Vagina (tissue), 2 donors: ENCODE results near the gene HDAC6. TPM values are rescaled to one million over a fixed set of nuclear protein-coding genes. Genes with fewer than 3 reads are reported as not detected.
"Not testable (repeated sequence)": the region's sequence is repeated elsewhere in the genome, so short reads cannot be mapped to it uniquely, and the experiment has no call there.

Experiments
- DNase-seq, 2 donors: peaks; one replicate each; pipeline ENCODE4 v3.0.0-alpha.2; 2017; ENCODE audit errors: extremely low spot score in 2 of 2
- H3K27ac ChIP-seq: fragments of 200-600 bp; sonication (generic); one replicate; pipeline ENCODE4 v1.5.1; 2019
- H3K27me3 ChIP-seq: fragments of 200-600 bp; sonication (generic); one replicate; pipeline ENCODE4 v1.5.1; 2019
- H3K36me3 ChIP-seq, 2 donors: fragments of 200-600 bp; sonication (generic); one replicate each; pipeline ENCODE4 v1.5.1; 2017 to 2019
- H3K4me1 ChIP-seq: fragments of 200-600 bp; sonication (generic); one replicate; pipeline ENCODE4 v1.5.1; 2019
- H3K4me3 ChIP-seq, 2 donors: fragments of 200-600 bp; sonication (generic); 1 replicate in 1 of 2; 2 replicates in 1 of 2; pipeline ENCODE4 v1.5.1; 2016 to 2019
- H3K9me3 ChIP-seq: fragments of 200-600 bp; sonication (generic); one replicate; pipeline ENCODE4 v1.5.1; 2019
- POLR2A ChIP-seq, 2 donors: fragments of 450-650 bp; IDR thresholded peaks; one replicate each; pipeline ENCODE4 v1.6.1; 2017; ENCODE audit warnings: antibody characterized with exemption in 2 of 2, mild to moderate bottlenecking in 2 of 2, moderate library complexity in 2 of 2
- POLR2AphosphoS5 ChIP-seq, 2 donors: sonication (generic); formaldehyde crosslinking; IDR thresholded peaks; one replicate each; pipeline ENCODE4 v1.9.0; 2017; ENCODE audit warnings: antibody characterized with exemption in 2 of 2, mild to moderate bottlenecking in 2 of 2, low read depth in 1 of 2; ENCODE audit not compliant: insufficient read depth in 1 of 2
- intact Hi-C: fragments of 100-400 bp; cut with DNase I; formaldehyde crosslinking; loops from one replicate; pipeline ENCODE4 v1.15.1; 2023
- total RNA-seq: library from RNA; depleted of rRNA; stranded (reverse); fragments of >200 nt; gene quantifications from one replicate; pipeline ENCODE4 v1.2.3, GENCODE V29; 2016
- TF ChIP-seq, protein P1 (sequence below), 3 experiments: fragments of 450-650 bp in 2 of 3; fragments of 200-600 bp in 1 of 3; sonication (generic) in 1 of 3; IDR thresholded peaks; one replicate each; pipeline ENCODE4 v1.5.1; 2017 to 2019; ENCODE audit warnings: antibody characterized with exemption in 3 of 3, mild to moderate bottlenecking in 2 of 3, moderate library complexity in 2 of 3

HDAC6 gene
- total RNA-seq, 1 donor from 2014 or later, result 67.8 TPM

DNA sequence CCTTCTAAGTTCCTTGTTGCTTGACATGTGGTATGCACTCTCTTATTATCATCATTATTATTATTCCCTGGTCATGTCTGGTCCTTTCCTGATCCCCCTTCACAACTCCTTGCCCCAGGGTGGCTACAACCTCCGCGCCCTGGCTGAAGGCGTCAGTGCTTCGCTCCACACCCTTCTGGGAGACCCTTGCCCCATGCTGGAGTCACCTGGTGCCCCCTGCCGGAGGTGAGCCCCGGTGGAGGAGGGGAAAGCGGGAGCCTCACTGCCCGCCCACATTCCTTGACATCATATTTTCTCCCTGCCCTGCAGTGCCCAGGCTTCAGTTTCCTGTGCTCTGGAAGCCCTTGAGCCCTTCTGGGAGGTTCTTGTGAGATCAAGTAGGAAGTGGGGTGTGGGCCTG is 13.4 kb downstream of the HDAC6 start:
- Histone ChIP-seq H3K9me3 (no peaks in the 10 kb centered on the region), H3K27me3 (no peaks in the 10 kb centered on the region), H3K27ac (no peak overlapping the region), H3K4me1 (no peaks in the 10 kb centered on the region), H3K36me3 (peaks cover 0 to 14% of the 10 kb centered on the region in 2 donors), H3K4me3 (no peak overlapping the region)
- TF ChIP-seq POLR2AphosphoS5 (IDR thresholded peaks at IDR 0.05; ENCODE audit: insufficient read depth in 1 of 2, low read depth in 1 of 2) (no peak), POLR2A (IDR thresholded peaks at IDR 0.05) (no peak)
- TF ChIP-seq, protein P1, sequence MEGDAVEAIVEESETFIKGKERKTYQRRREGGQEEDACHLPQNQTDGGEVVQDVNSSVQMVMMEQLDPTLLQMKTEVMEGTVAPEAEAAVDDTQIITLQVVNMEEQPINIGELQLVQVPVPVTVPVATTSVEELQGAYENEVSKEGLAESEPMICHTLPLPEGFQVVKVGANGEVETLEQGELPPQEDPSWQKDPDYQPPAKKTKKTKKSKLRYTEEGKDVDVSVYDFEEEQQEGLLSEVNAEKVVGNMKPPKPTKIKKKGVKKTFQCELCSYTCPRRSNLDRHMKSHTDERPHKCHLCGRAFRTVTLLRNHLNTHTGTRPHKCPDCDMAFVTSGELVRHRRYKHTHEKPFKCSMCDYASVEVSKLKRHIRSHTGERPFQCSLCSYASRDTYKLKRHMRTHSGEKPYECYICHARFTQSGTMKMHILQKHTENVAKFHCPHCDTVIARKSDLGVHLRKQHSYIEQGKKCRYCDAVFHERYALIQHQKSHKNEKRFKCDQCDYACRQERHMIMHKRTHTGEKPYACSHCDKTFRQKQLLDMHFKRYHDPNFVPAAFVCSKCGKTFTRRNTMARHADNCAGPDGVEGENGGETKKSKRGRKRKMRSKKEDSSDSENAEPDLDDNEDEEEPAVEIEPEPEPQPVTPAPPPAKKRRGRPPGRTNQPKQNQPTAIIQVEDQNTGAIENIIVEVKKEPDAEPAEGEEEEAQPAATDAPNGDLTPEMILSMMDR (IDR thresholded peaks at IDR 0.05), result no peak
- intact Hi-C loops, result no loop called here
- DNase-seq, result no peak

DNA sequence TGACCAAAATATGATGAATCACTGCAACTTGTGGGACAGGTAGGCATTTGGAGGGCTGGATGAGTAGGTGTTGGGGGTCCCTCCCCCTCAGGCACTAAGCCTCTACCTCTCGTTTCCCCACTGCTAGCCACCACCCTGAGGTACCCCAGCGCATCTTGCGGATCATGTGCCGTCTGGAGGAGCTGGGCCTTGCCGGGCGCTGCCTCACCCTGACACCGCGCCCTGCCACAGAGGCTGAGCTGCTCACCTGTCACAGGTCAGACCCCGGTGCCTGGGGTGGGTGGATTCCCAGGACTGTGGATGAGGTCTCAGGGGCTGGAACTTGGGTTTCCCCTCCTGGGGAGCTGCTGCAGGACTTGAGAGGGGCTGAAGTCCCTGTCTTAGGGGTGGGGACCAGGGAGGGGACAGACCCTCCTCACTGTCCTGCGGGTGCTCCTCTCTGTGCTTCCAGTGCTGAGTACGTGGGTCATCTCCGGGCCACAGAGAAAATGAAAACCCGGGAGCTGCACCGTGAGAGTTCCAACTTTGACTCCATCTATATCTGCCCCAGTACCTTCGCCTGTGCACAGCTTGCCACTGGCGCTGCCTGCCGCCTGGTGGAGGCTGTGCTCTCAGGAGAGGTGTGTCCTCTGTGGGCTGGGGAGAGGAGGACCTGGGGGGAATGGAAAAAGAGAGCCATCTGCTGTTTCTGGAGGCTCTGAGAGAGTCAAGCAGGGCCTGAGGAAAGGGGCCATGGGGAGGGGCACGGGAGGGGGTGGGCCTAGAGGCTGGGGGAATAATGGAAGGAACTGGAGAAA is 14.3 kb downstream of the HDAC6 start:
- TF ChIP-seq, protein P1 (IDR thresholded peaks at IDR 0.05), result no peak
- no peak for TF ChIP-seq POLR2AphosphoS5 (IDR thresholded peaks at IDR 0.05; ENCODE audit: insufficient read depth in 1 of 2, low read depth in 1 of 2)
- no peak for TF ChIP-seq POLR2A (IDR thresholded peaks at IDR 0.05)
- Histone ChIP-seq H3K27me3 (no peaks in the 10 kb centered on the region), H3K4me3 (no peak overlapping the region), H3K4me1 (no peaks in the 10 kb centered on the region), H3K36me3 (peaks cover 0 to 14% of the 10 kb centered on the region in 2 donors), H3K9me3 (no peaks in the 10 kb centered on the region), H3K27ac (no peak overlapping the region)
- intact Hi-C loops, result no loop called here
- no peak for DNase-seq

DNA sequence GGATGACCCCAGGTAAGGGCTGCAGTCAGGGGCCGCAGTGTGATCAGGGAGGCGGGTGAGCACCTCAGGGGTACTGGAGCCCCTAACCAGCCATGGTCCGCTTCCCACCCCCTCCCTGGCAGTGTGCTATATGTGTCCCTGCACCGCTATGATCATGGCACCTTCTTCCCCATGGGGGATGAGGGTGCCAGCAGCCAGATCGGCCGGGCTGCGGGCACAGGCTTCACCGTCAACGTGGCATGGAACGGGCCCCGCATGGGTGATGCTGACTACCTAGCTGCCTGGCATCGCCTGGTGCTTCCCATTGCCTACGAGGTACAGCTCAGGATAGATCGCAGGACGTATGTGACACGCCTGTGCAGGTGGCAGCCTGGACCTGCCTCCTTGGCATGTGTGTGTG is 16.2 kb downstream of the HDAC6 start:
- TF ChIP-seq POLR2A (IDR thresholded peaks at IDR 0.05), result no peak
- TF ChIP-seq, protein P1 (IDR thresholded peaks at IDR 0.05), result no peak
- TF ChIP-seq POLR2AphosphoS5 (IDR thresholded peaks at IDR 0.05; ENCODE audit: insufficient read depth in 1 of 2, low read depth in 1 of 2), result no peak
- Histone ChIP-seq H3K4me3 (no peak overlapping the region), H3K9me3 (no peaks in the 10 kb centered on the region), H3K27me3 (no peaks in the 10 kb centered on the region), H3K27ac (no peak overlapping the region), H3K4me1 (no peaks in the 10 kb centered on the region), H3K36me3 (peaks cover 0 to 15% of the 10 kb centered on the region in 2 donors)
- intact Hi-C loops, result no loop called here
- no peak for DNase-seq

DNA sequence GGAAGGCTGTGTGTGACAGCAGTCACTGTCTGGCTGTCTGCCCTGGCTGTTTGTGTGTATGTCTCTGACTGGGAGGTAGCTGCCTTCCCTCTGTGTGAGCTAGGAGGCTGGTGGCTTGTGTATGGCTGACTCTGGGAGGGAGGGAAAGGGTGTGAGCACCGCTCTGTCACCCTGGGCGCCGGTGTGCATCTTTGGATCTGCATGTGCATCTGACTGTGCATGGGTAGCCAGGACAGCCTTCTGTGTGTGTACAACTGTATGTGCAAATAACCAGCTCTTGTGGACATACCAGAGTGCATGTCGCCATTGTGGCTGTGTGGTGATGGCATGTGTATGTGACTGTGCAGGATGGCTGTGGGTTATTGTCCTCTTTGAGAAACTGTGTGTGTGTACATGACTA is 17.0 kb downstream of the HDAC6 start:
- intact Hi-C loops, result no loop called here

DNA sequence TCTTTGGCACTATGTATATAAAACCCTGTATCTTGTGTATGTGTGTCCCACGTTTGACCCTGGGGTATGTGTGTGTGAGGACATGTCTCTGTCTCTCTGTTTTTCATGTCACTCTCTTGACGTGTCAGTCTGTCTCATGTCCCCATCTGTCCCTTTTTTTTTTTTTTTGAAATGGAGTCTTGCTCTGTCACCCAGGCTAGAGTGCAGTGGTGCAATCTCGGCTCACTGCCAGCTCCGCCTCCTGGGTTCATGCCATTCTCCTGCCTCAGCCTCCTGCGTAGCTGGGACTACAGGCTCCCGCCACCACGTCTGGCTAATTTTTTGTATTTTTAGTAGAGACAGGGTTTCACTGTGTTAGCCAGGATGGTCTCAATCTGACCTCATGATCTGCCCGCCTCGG is 17.5 kb downstream of the HDAC6 start:
- H3K4me1 ChIP-seq, intact Hi-C loops, H3K27ac ChIP-seq, H3K4me3 ChIP-seq, H3K27me3 ChIP-seq, DNase-seq, H3K9me3 ChIP-seq: not testable (repeated sequence)
- peaks cover 0 to 24% of the 10 kb centered on the region in 2 donors for H3K36me3 ChIP-seq

More for the DNA sequence above, 17.0 kb downstream of the HDAC6 start:
- DNase-seq, result no peak
- no peaks in the 10 kb centered on the region for H3K27me3 ChIP-seq
- TF ChIP-seq, protein P1 (IDR thresholded peaks at IDR 0.05), result no peak
- TF ChIP-seq POLR2AphosphoS5 (IDR thresholded peaks at IDR 0.05; ENCODE audit: insufficient read depth in 1 of 2, low read depth in 1 of 2) (no peak), POLR2A (IDR thresholded peaks at IDR 0.05) (no peak)
- H3K27ac ChIP-seq, result no peak overlapping the region
- no peak overlapping the region for H3K4me3 ChIP-seq
- no peaks in the 10 kb centered on the region for H3K9me3 ChIP-seq
- peaks cover 0 to 23% of the 10 kb centered on the region in 2 donors for H3K36me3 ChIP-seq
- H3K4me1 ChIP-seq, result no peaks in the 10 kb centered on the region
